Measurements from ENCODE around the gene SSC5D.
A peak's percentile ranks its signal among the peaks of the same experiment; 100 is the strongest.
"Not testable (repeated sequence)": the region's sequence is repeated elsewhere in the genome, so short reads cannot be mapped to it uniquely, and the experiment has no call there.

The SSC5D gene

DNA sequence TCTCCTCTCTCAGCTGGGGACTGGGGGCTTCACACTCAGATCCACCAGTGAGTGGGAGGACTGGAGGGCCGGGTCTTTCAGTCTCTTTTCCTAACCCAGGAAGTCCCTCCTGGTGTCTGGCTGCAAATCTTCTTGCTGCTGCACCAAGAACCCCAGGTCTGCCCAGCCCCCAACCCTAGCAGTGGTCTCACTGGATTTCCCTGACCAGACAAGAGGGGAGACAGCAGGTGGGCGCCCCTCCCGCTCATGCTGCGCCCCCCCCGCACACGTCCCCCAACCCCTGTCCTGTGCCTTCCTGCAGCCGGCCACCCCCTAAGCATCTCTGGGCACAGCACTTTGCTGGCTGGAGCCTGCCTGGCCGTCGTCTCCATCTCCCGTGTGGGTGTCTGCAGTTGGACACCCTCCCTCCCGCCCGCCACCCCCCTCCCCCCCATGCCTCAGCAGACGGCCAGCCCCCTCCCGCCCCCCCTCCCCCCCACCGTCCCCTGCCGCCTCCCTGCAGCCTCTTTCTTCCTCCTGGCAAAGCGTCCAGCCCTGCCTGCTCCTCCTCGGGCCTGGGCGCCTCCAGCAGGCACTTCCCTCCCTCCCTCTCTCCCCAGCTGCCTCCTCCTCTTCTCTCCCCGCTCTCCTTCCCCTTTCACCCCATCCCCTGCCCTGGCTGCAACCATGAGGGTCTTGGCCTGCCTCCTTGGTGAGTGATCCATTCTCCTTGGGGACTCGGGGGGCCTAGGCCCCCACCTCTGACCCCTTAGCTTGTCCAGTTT is at the start of gene SSC5D:
Gene SSC5D (plus strand): TSS at position 513 of the 764 bp plus-strand sequence. CDS start 154 bp downstream, at position 667.
- peak in 3 of 42 donors; percentile 31 to 57 (median 39) for DNase-seq
- intact Hi-C loops (cut with DNase I) = no loop called here

DNA sequence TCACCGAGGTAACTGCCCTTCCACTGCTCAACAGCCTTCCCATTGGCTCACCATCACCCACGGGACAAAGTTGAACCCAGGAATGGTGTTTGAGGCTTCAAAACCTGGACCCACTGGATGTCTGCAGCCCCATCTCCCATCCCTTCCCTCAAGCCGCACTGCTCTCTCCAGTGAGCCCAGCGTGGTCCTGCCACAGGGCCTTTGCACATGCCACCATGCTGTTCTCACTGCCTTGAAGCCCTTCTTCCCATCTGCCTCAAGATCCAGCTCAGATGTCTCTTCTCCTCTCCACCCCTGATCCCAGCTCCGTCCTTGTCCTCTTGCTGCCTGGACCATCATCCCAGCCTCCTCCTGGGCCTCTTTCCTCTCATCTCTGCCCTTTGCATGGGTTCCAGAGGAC is 49.2 kb upstream of the SSC5D start:
- intact Hi-C loops (cut with DNase I) = no loop called here
- DNase-seq = no peak

DNA sequence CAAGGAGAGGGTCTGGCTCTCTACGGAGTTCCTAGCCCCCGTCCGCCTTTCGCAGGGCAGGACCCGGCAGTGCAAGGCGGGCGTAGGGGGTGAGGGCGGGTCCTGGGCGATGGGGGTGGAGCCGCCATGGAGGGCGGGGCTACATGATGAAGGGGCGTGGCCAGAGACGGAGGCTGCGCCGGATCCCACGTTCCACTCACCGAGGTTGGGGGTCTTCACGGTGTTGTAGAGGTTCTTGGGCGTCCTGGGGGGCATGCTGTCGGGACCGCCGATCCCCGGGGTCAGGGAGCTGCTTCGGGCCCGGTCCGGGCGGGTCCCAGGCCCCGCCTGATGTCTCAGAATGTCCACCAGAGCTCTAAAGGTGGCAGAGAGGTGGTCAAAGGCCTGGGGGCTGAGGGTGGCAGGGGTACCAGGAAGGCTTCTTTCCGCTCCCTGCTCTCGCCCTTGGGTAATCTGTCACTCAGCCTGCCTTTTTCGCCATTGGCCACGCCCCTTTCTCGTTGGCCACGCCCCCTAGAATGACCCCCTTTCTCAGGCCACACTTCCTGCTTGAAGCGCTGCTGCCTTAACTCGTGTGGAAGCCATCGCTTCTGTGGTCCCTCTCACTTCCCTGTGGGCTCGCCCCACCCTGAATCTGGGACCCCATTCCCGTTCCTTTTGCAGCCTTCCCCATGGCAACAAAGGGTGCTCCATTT is 47.7 kb upstream of the SSC5D start:
- DNase-seq = peak in 3 of 42 donors; percentile 19 to 41 (median 25)
- intact Hi-C loops (cut with DNase I) = no loop called here

DNA sequence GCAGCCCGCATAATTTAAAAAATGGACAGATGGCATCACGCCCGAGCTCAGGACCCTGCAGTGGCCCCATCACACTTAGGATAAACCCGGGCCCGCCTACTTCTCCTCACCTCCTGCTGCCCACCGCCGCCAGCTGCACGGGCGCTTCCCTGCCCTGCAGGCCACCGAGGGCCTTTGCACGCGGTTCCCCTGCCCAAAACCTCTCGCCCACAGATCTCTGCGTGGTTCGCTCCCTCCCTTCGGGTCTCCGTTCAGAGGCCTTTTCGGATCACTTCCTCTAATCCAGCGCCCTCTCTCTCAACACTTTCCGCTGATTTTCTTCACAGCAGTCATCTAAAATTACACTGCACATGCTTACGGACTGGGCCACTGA is 46.9 kb upstream of the SSC5D start:
- intact Hi-C loops (cut with DNase I) = no loop called here
- DNase-seq = no peak

DNA sequence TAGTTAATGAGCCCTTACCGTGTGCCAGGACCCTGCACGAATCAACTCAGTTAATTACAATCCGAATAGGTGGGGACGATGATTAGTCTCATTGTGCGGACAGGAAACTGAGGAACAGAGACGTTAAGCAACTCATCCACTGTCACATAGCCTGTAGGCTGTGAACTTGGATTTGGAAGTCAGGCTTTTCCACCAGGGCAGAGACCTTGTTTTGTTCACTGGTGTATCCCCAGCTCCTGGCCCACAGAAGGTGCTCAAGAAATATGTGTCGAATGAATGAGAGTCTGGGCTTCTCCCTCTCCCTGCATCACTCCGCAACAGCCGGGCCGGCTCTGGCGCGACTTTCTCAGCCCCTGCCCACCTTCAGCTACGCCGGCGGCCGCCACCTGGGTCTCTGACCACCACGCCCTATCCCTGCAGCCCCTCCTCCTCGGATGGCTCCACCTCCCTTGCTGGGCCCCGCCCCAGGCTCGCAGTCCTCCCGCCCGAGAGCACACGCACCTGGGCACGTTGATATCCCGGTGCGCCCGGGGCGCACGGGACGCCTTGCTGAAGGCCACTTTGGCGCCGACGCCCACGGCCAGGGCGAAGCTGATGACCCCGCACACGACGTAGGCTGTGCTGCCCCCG is 46.4 kb upstream of the SSC5D start:
- peak in 22 of 42 donors; percentile 34 to 84 (median 58) for DNase-seq

DNA sequence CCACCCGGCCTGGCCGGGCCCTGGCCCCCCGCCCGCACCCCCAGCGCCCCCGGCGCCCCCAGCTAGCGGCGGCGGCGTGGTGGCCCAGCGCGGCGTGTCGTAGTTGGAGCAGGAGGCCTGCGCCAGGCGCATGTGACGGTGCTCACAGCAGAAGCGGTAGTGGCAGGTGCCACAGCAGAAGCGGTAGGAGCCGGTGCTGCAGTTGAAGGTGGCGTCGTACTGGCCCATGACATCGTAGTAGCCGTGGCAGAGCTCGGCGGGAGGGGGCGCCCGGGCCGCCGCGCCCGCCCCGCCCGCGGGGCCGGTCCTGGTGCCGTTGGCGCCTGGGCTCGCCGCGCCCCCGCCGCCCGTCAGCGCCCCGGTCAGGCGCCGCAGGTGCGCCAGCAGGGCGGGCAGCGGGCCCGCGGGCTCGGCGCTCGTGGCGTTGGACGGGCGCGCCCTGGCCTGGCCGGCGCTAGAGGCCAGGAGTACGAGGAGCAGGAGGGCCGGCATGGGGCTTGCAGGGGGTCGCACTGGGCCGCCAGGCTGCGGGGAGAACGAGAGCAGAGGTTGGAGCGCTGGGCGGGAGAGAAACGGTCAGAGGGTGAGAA is 45.8 kb upstream of the SSC5D start:
- intact Hi-C loops (cut with DNase I) = no loop called here
- DNase-seq = peak in 13 of 42 donors; percentile 31 to 67 (median 54)

More for the DNA sequence above, 46.4 kb upstream of the SSC5D start:
- intact Hi-C loops (cut with DNase I) = no loop called here

DNA sequence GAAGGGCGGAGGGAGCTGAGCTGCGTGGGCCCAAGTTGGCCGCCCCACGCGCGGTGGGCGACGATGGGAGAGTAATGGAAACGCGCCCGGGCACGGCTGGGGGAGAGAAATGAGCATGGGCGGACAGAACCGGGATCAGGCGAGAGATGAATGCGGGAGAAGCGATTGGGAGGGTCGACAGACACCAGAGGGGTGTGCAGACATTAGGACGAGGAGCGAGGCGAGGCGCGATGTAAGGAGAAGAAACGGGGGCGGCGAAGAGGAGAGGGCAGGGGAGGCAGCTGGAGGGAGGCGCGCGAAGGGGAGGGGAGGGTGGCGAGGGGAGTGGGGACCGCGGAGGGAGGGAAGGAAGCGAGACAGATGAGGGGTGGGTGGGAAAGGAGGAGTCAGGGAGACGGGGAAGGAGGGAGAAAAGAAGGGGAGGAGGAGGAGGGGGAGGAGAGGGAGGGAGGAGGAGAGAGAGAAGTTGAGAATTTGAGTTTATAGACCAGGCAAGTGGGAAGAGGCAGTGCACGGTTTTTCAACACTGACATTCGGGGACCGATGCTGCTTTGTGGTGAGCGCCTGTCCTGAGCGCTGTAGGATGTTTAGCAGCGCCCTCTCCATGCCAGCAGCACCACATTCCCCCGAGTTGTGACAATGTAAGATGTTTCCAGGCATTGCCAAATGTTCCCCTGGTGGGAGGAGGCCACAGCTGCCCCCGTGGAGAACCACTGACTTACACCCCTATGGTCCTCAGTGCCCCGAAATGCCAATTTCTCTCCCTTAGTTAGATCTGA is 45.0 kb upstream of the SSC5D start, which contains the start of gene SHISA7:
Gene SHISA7 (minus strand): TSS at position 256 of the 779 bp plus-strand sequence. CDS start 437 bp downstream, outside the sequence.
- DNase-seq = peak in 36 of 42 donors; percentile 42 to 82 (median 65)
- intact Hi-C loops (cut with DNase I) = no loop called here

DNA sequence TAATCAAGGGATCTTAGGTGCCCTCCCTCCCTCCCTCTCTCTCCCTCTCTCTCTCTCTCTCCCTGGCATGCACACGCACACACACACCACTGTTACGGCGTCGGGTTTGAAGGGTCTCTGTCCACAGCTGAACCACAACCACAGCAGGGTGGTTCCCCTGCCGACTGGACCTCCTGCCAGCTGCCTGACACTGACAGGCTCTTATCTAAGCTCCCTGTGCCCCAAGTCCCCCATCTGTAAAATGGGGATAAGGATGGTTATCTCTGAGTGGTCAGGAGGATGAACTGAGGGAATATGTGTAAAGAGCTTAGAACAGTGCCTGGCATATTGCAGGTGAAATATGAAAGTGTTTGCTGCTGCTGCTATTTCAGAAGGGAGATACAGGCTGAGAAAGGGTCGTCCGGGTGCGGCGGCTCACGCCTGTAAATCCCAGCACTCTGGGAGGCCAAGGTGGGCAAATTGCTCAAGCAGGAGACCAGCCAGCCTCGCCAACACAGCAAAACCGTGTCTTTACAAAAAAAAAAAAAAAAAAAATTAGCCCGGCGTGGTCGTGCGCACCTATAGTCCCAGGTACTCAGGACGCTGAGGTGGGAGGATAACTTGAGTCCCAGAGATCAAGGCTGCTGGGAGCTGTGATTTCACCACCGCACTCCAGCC is 44.3 kb upstream of the SSC5D start:
- no peak for DNase-seq
- intact Hi-C loops (cut with DNase I) = no loop called here

DNA sequence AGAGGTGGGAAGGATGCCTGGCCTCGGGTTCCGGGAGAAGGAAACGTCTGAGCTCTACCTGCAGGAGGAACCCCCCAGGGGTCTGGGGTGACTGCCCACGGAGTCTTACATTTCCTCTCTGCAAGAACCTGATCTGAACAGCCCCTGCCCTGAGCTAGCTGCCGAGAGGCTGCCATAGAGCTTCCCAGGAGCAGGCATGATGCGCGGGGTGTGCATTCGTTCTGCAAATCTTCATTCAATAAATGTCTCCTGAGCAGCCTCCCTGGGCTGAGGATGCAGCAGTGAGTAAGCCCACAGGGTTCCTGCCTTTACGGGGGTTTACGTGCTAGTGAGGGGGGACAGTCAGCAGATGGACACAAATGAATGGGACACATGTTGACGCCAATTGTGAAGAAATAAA is 43.6 kb upstream of the SSC5D start:
- DNase-seq = peak in 8 of 42 donors; percentile 51 to 70 (median 59)
- intact Hi-C loops (cut with DNase I) = no loop called here

DNA sequence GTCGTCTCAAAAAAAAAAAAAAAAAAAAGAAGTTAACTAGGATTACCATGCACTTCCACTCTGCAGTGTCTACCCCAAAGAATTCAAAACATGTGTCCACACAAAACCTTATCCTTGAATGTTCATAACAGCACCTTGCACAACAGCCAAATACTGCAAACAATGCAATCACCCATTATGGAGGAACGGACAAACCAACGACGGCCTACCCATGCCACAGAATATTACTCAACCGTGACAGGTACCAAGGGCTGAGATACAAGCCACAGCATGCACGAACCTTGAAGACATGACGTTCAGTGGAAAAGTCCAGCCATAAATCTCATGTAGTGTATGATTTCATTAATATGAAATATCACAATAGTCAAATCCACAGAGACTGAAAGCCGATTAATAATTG is 42.2 kb upstream of the SSC5D start:
- DNase-seq = no peak
- intact Hi-C loops (cut with DNase I) = no loop called here

DNA sequence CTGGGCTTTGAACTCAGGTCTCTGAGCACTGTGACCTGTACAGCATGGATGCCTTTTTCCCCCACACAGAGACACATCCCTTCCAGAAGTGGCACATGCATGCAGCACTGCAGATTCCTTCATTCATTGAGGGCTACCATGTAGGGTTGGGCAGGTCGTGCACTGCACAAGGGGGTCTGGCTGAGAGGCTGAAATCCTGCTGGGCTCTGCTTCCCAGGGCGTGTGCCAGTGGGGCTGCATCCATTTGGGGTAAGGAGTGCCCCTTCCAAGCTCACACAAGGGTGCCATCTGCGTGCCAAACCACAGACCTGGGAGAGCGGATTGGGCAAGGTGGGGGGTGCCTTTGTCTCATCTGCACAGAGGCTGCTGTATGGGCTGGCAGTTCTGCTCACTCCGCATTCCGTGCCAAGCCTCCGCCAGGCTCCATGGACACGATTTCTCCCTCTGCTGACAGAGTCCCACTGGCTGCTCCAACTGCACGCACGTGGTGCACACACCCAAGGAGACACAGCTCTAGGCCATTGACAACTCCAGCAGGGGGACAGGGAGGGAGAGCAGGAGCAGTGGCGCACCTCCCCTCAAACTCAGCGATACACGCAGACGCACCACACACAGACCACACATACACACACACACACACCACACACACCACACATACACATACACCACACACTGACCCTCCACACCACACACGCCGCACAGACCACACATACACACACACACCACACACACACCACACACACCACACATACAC is 40.6 kb upstream of the SSC5D start:
- peak; percentile 57 to 90 (median 78) for DNase-seq

DNA sequence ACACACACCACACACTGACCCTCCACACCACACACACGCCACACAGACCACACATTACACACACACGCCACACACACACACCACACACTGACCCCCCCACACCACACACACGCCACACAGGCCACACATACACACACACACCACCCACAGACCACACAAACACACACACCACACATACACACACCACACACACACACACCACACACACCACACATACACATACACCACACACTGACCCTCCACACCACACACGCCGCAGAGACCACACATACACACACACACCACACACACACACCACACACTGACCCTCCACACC is 40.1 kb upstream of the SSC5D start:
- intact Hi-C loops (cut with DNase I); DNase-seq: not testable (repeated sequence)

More for the DNA sequence above, 40.6 kb upstream of the SSC5D start:
- intact Hi-C loops (cut with DNase I) = no loop called here

DNA sequence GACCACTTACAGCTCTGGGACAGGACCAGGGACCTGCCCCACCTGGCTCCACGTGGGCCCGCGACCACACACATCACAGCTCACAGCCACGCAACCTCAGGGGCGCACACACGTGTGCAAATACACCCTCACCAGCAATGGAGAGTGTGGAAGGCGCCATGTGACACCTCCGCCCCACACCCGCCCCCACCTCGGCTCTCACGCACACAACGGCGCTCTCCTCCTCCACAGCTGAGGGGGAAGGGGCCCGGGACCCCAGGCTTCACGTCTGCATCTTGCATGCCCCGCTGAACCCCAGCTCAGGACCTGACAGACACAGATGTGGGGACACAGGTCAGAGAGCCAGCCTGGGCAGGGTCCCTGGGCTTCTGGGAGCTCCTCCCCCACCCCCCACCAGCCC is 38.8 kb upstream of the SSC5D start:
- peak in 17 of 42 donors; percentile 23 to 72 (median 50) for DNase-seq
- intact Hi-C loops (cut with DNase I) = no loop called here

DNA sequence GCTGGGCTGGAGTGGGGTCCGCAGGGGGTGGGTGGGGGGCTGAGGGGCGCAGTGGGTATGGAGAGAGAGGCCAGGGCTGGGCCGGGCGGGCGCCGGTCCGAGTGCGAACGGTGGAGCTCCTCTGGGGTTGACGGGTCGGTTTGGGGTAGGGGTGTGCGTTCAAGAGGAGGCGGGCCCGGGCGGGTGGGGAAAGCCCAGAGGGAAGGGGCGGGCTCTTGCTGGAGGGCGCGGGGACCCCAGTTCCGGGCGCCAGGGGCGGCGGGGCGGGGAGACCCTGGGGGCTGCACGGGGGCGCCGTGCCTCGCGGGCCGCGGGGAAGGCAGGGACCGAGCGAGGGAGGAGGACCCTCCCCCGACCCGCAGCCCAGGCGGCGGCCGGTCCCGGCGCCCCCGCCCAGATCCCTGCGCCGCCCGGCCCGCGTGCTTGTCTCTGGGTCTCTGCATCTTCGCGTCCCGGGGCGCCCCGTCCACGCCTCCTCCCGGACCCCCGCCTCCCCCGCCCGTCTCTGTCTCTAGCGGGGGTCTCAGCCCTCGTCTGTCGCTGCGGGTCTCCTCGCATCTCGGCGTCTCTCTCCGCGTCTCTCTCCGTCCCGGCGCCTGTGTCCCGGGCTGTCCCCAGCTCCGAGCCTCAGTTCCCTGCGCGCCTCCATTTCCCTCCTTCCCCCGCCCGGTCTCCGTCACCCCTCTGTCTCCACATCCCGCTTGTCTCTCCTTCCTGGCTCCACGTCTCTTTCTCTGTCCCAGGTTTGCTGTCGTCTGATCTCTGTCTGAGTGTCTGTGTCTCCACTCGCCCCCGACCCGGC is 36.9 kb upstream of the SSC5D start:
- intact Hi-C loops (cut with DNase I) = no loop called here
- DNase-seq = peak in 8 of 42 donors; percentile 17 to 63 (median 32)

DNA sequence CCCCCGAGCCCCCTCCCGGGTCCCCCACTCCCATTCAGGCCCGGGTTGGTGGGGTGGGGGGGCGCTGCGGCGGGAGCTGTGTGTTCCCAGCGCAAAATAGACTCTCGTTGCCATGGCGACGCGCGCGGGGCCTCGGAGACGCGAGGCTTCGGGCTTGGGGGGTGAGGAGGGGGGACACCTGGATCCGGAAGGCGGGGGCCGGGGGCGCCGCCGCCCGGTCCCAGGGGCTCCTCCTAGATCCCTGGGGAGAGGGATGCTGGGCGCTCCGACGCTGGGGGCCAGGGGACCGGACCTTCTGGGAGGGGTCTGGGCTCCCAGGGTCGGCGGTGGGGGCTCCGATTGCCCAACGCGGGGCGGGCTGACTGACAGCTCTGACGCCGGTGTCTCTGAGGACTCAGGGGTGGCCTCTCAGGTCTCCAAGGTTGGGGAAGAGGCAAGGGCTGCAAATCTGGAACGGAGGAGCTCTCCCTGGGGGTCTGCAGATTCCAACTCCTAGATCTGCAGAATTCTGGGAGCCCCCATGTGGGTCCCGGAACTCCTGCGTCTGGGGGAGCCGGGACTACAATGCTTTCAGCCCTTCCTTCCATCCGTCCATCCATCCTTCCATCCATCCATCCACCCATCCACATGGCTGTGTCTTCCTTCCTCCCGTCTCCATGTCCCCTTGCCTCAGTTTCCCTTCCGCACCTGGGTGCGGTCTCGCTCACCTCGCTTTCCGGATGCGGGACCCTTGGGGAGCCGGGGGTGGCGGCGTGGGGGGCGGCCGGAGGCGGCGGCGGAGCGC is 36.1 kb upstream of the SSC5D start:
- intact Hi-C loops (cut with DNase I) = no loop called here

DNA sequence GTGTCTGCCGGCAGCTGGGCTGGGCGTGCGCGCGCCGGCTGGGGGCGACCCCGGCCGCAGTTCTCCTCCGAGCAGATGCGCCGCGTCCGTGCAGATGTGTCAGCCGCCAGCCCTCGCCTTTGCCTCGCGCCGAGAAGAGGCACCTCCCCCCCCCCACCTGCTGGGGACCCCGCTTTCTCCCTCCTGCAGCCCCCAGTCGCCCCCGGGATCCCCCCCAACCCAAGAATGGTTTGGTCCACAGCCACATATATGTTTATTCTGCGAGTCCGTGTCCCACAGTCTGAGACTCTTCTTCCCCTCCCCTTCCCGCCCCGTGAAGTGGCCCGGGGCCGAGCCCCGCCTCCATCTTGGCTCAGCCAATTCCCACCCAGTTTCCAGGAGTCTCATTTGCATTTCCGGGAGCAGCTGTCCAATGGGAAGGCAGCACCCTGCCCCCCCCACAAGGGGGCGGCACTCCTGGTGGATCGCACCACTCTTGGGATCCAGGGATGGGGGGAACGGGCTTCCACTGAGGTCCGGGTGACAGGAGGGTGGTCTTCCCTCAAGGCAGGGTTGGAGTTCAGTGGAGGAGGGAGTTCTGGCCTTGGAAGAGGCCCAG is 35.4 kb upstream of the SSC5D start:
- DNase-seq = peak; percentile 93 to 99 (median 97)
- intact Hi-C loops (cut with DNase I) = no loop called here

More for the DNA sequence above, 36.1 kb upstream of the SSC5D start:
- peak; percentile 58 to 89 (median 80) for DNase-seq
